DLD1 (cell line): Measurements from ENCODE around the gene NLRP10.

Experiments used
- in situ Hi-C: cut with HindIII; loops from 2 replicates; pipeline ENCODE4 v1.10.0; 2017; ENCODE audit warnings: low sequenced_read_pairs

Gene NLRP10

GRCh38 chr11:7981619-7982157, 16.4 kb upstream of the NLRP10 start:
- in situ Hi-C loops, result no loop called here

- in situ Hi-C loops, result loop anchor here (5.0 kb wide), 1 partner anchor 85 kb away; no protein-coding TSS in a partner anchor
Observed at GRCh38 chr11:7977232-7977917, 12.1 kb upstream of the NLRP10 start.

GRCh38 chr11:7974668-7975067, 9.4 kb upstream of the NLRP10 start:
- in situ Hi-C loops, result loop anchor here (5.0 kb wide), 1 partner anchor 82 kb away; no protein-coding TSS in a partner anchor

GRCh38 chr11:7973011-7973410, 7.8 kb upstream of the NLRP10 start:
- in situ Hi-C loops, result no loop called here

- in situ Hi-C loops, result no loop called here
Observed at GRCh38 chr11:7971846-7972245, 6.6 kb upstream of the NLRP10 start.

- in situ Hi-C loops, result no loop called here
Observed at GRCh38 chr11:7969756-7970646, 4.8 kb upstream of the NLRP10 start.

GRCh38 chr11:7968686-7969085, 3.4 kb upstream of the NLRP10 start:
- in situ Hi-C loops, result no loop called here

GRCh38 chr11:7967826-7968225, 2.6 kb upstream of the NLRP10 start:
- in situ Hi-C loops, result no loop called here

GRCh38 chr11:7967097-7967496, 1.9 kb upstream of the NLRP10 start:
- in situ Hi-C loops, result no loop called here

- in situ Hi-C loops, result no loop called here
Observed at GRCh38 chr11:7964873-7965272, 374 bp downstream of the NLRP10 start.

- in situ Hi-C loops, result no loop called here
Observed at GRCh38 chr11:7964261-7964660, 986 bp downstream of the NLRP10 start.

GRCh38 chr11:7955191-7955590, 10.1 kb downstream of the NLRP10 start:
- in situ Hi-C loops, result no loop called here

- in situ Hi-C loops, result no loop called here
Observed at GRCh38 chr11:7949934-7950333, 15.3 kb downstream of the NLRP10 start.

GRCh38 chr11:7944123-7944522, 21.1 kb downstream of the NLRP10 start:
- in situ Hi-C loops, result no loop called here

- in situ Hi-C loops, result no loop called here
Observed at GRCh38 chr11:7941608-7942007, 23.6 kb downstream of the NLRP10 start, which contains the start of gene OR10A3. OR10A3 (minus strand) TSS chr11:7941708; CDS start chr11:7939520, 2,188 bp downstream.

- in situ Hi-C loops, result no loop called here
Observed at GRCh38 chr11:7941146-7941545, 24.1 kb downstream of the NLRP10 start.

- in situ Hi-C loops, result no loop called here
Observed at GRCh38 chr11:7936615-7937014, 28.6 kb downstream of the NLRP10 start.

- in situ Hi-C loops, result no loop called here
Observed at GRCh38 chr11:7931168-7931567, 34.1 kb downstream of the NLRP10 start, which contains the start of gene OR10A6. OR10A6 (minus strand) TSS chr11:7931268; CDS start chr11:7928662, 2,606 bp downstream.

GRCh38 chr11:7927635-7928034, 37.6 kb downstream of the NLRP10 start:
- in situ Hi-C loops, result no loop called here

GRCh38 chr11:7924536-7924935, 40.7 kb downstream of the NLRP10 start:
- in situ Hi-C loops, result no loop called here

- in situ Hi-C loops, result no loop called here
Observed at GRCh38 chr11:7918141-7918540, 47.1 kb downstream of the NLRP10 start.
